ENCODE data around the gene RBMY1B. TPM values are rescaled to one million over a fixed set of nuclear protein-coding genes. Genes with fewer than 3 reads are reported as not detected.
"Not testable (repeated sequence)": the region's sequence is repeated elsewhere in the genome, so short reads cannot be mapped to it uniquely, and the experiment has no call there.

RBMY1B gene
- not detected in 3 replicates for total RNA-seq

GRCh38 chrY:21511038-21511437 lies at the start of gene RBMY1B:
Gene RBMY1B (plus strand): TSS chrY:21511338. CDS start chrY:21513351, 2,013 bp downstream.
- not testable (repeated sequence) for DNase-seq (ENCODE audit: low spot score in 2 of 2, unreplicated experiment in 2 of 2); H3K27me3 Mint-ChIP-seq (ENCODE audit: low read depth); H3K27ac Mint-ChIP-seq; H3K4me1 Mint-ChIP-seq; H3K36me3 Mint-ChIP-seq; H3K9me3 Mint-ChIP-seq; H3K4me3 Mint-ChIP-seq

GRCh38 chrY:21462915-21463314 lies 48.2 kb upstream of the RBMY1B start:
- H3K36me3 Mint-ChIP-seq; H3K27ac Mint-ChIP-seq; H3K27me3 Mint-ChIP-seq (ENCODE audit: low read depth); H3K4me1 Mint-ChIP-seq; H3K4me3 Mint-ChIP-seq; DNase-seq (ENCODE audit: low spot score in 2 of 2, unreplicated experiment in 2 of 2); H3K9me3 Mint-ChIP-seq: not testable (repeated sequence)

GRCh38 chrY:21482967-21483366 lies 28.2 kb upstream of the RBMY1B start:
- Mint-ChIP-seq H3K36me3 (no peaks in the 10 kb centered on the region), H3K4me1 (no peaks in the 10 kb centered on the region), H3K4me3 (no peak overlapping the region), H3K27ac (no peak overlapping the region), H3K9me3 (no peaks in the 10 kb centered on the region), H3K27me3 (ENCODE audit: low read depth) (no peaks in the 10 kb centered on the region)
- no peak for DNase-seq (ENCODE audit: low spot score in 2 of 2, unreplicated experiment in 2 of 2)
- no peak for TF ChIP-seq CTCF (IDR thresholded peaks at IDR 0.05; ENCODE audit: unreplicated experiment)

GRCh38 chrY:21534579-21534978 lies 23.4 kb downstream of the RBMY1B start, which contains the start of gene RBMY1A1:
Gene RBMY1A1 (plus strand): TSS chrY:21534879. CDS start chrY:21536892, 2,013 bp downstream.
- not testable (repeated sequence) for H3K4me1 Mint-ChIP-seq; H3K27me3 Mint-ChIP-seq (ENCODE audit: low read depth); H3K27ac Mint-ChIP-seq; H3K9me3 Mint-ChIP-seq; H3K4me3 Mint-ChIP-seq; H3K36me3 Mint-ChIP-seq; DNase-seq (ENCODE audit: low spot score in 2 of 2, unreplicated experiment in 2 of 2)

- not testable (repeated sequence) for H3K9me3 Mint-ChIP-seq; H3K4me1 Mint-ChIP-seq; DNase-seq (ENCODE audit: low spot score in 2 of 2, unreplicated experiment in 2 of 2); H3K4me3 Mint-ChIP-seq; H3K36me3 Mint-ChIP-seq; H3K27ac Mint-ChIP-seq; H3K27me3 Mint-ChIP-seq (ENCODE audit: low read depth)
Observed at GRCh38 chrY:21559316-21559984, 48.3 kb downstream of the RBMY1B start.

Other genes with a start within 250 kb of the RBMY1B start
- not detected in 3 replicates for gene RBMY1A1, start 23.5 kb downstream of the RBMY1B start, total RNA-seq

Measured in mesothelial cell of epicardium (in vitro differentiated cells).